ENCODE data around the gene HTN3. TPM values are rescaled to one million over a fixed set of nuclear protein-coding genes. Genes with fewer than 3 reads are reported as not detected.

HTN3 gene
- total RNA-seq: not detected

GRCh38 chr4:70028159-70028558, at the start of gene HTN3:
TSS of gene HTN3 (plus strand) at chr4:70028459. CDS start at chr4:70030741, 2,282 bp downstream.

GRCh38 chr4:69995526-69996016, 32.7 kb upstream of the HTN3 start, which contains the start of gene STATH:
TSS of gene STATH (plus strand) at chr4:69995966. CDS start at chr4:69998438, 2,472 bp downstream.

DNA sequence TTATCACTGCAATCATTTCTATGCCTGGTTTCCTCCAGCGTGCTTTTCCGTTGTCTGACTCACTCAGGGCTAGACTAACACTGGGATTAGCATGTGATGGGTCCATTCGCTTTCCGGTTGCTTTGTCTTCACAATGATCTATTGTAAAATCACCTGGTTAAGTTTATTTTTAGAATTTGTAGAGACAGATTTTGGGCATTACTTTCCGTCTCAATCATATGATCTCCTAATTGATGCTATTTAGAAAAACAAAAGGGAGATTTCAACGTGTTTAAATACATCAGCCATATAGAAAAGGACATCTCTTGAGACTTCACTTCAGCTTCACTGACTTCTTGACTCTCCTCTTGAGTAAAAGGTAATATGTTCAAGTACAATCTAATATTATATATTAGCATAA, 21.9 kb downstream of the HTN3 start, which contains the start of gene HTN1:
HTN1 (plus strand) TSS at position 301 of the 400 bp plus-strand sequence. CDS start 2,639 bp downstream, outside the sequence.

Other genes with a start within 250 kb of the HTN3 start
- gene SULT1E1, start 168.3 kb upstream of the HTN3 start, total RNA-seq: 354 TPM
- gene CSN1S1, start 97.4 kb upstream of the HTN3 start, total RNA-seq: not detected
- not detected for gene CSN2, start 62.7 kb upstream of the HTN3 start, total RNA-seq
- gene STATH, start 32.5 kb upstream of the HTN3 start, total RNA-seq: not detected
- not detected for gene HTN1, start 22.0 kb downstream of the HTN3 start, total RNA-seq
- not detected for gene PRR27, start 125.8 kb downstream of the HTN3 start, total RNA-seq
- 0.29 TPM for gene ODAM, start 167.3 kb downstream of the HTN3 start, total RNA-seq
- 0.82 TPM for gene FDCSP, start 197.7 kb downstream of the HTN3 start, total RNA-seq
- gene CSN3, start 214.1 kb downstream of the HTN3 start, total RNA-seq: not detected

Data from metanephros (tissue), 1 donor.